HS-27A (cell line): ENCODE data around the gene SIGMAR1.

Source experiments
- DNase-seq: peaks from one replicate; pipeline ENCODE4 v3.0.0-alpha.2; 2012; ENCODE audit warnings: low read depth, missing footprints

SIGMAR1 gene

GRCh38 chr9:34603610-34604231 lies 33.9 kb downstream of the SIGMAR1 start:
- peak; percentile 55 for DNase-seq

GRCh38 chr9:34601937-34602573 lies 35.5 kb downstream of the SIGMAR1 start:
- DNase-seq, result no peak

- no peak for DNase-seq
These were observed 36.7 kb downstream of the SIGMAR1 start for GRCh38 chr9:34600908-34601307.

GRCh38 chr9:34599546-34599945 lies 38.0 kb downstream of the SIGMAR1 start:
- DNase-seq, result no peak

- no peak for DNase-seq
These were observed 43.4 kb downstream of the SIGMAR1 start for GRCh38 chr9:34594177-34594576.

- no peak for DNase-seq
These were observed 44.5 kb downstream of the SIGMAR1 start for GRCh38 chr9:34592895-34593601.

- no peak for DNase-seq
These were observed 45.4 kb downstream of the SIGMAR1 start for GRCh38 chr9:34591917-34592866.

GRCh38 chr9:34591248-34591916 lies 46.2 kb downstream of the SIGMAR1 start:
- DNase-seq, result peak; percentile 40

GRCh38 chr9:34590381-34591247 lies 47.0 kb downstream of the SIGMAR1 start:
- DNase-seq, result no peak

GRCh38 chr9:34589636-34590380 lies 47.8 kb downstream of the SIGMAR1 start, which contains the start of gene CNTFR:
Gene CNTFR, minus strand, starts transcription at chr9:34589724. Its CDS starts 20,743 bp downstream, at chr9:34568981.
- DNase-seq, result no peak

GRCh38 chr9:34588671-34589635 lies 48.6 kb downstream of the SIGMAR1 start:
- DNase-seq, result no peak

- DNase-seq, result no peak
These were observed 50.3 kb downstream of the SIGMAR1 start for GRCh38 chr9:34587271-34587670.

- no peak for DNase-seq
These were observed 51.5 kb downstream of the SIGMAR1 start for GRCh38 chr9:34585946-34586669.

- DNase-seq, result no peak
These were observed 52.6 kb downstream of the SIGMAR1 start for GRCh38 chr9:34584970-34585369.
